ELF-1 (cell line): ENCODE measurements around the gene UFL1.
"Not testable (repeated sequence)": the region's sequence is repeated elsewhere in the genome, so short reads cannot be mapped to it uniquely, and the experiment has no call there.

Source experiments
- DNase-seq: peaks from one replicate; pipeline ENCODE4 v3.0.0-alpha.2; 2016; ENCODE audit warnings: low read depth, low spot score

UFL1 gene

DNA sequence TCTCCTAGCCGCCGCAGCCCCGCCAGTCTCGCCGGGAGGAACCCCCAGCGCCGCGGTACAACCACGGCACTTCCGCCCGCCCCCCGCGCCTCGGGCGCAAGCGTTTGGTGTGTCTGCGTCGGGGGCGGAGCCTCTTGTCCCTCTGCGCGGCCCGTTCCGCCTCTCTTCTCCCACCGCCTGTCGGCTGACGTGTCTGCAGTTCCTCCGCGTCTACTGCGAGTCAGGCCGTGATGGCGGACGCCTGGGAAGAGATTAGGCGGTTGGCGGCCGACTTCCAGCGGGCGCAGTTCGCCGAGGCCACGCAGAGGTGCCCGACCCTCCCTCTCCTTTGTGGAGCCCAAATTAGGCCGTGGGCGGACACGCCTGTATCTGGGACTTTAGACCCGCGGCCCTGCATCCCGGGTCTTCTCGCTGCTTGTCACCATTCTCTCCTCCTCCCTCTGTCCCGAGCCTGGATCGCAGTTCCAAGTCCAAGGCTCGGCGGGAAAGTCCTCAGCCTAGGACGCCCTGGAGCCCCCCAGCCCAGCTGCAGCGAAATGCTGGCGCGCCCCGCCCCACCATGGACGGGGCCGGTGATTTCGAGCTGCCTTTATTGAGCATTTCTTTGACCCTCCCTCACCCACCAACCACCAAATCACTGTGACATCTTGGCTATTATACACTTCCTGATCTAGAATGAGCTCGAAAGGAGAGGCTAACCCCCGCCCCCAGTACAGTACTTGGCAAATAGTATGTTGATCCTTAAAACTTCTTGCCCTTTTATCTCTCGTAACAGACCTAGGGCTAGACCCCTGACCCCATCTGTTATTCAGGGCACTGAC lies at the start of gene UFL1:
TSS of gene UFL1 (plus strand) at position 163 of the 821 bp plus-strand sequence. CDS start at position 231, 68 bp downstream.
- peak; percentile 95 for DNase-seq

DNA sequence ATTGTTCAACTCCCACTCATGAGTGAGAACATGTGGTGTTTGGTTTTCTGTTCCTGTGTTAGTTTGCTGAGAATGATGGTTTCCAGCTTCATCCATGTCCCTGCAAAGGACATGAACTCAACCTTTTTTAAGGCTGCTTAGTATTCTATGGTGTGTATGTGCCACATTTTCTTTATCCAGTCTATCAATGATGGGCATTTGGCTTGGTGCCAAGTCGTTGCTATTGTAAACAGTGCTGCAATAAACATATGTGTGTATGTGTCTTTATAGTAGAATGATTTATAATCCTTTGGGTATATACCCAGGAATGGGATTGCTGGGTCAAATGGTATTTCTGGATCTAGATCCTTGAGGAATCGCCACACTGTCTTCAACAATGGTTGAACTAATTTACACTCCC lies 49.3 kb upstream of the UFL1 start:
- DNase-seq, result not testable (repeated sequence)

DNA sequence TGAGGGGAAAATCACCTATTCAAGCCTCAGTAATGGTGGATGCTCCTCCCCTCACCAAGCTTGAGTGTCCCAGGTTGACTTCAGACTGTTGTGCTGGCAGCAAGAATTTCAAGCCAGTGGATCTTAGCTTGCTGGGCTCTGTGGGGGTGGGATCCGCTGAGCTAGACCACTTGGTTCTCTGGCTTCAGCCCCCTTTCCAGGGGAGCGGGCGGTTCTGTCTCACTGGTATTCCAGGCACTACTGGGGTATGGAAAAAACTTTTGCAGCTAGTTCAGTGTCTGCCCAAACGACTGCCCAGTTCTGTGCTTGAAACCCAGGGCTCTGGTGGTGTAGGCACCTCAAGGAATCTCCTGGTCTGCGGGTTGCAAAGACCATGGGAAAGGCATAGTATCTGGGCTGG lies 42.9 kb upstream of the UFL1 start:
- no peak for DNase-seq

GRCh38 chr6:96491926-96492325 lies 29.7 kb upstream of the UFL1 start:
- DNase-seq, result no peak

- no peak for DNase-seq
Observed at GRCh38 chr6:96499781-96500180, 21.8 kb upstream of the UFL1 start.

GRCh38 chr6:96502915-96503314 lies 18.7 kb upstream of the UFL1 start:
- no peak for DNase-seq

GRCh38 chr6:96505363-96505762 lies 16.2 kb upstream of the UFL1 start:
- no peak for DNase-seq

- no peak for DNase-seq
Observed at GRCh38 chr6:96509281-96509680, 12.3 kb upstream of the UFL1 start.

DNA sequence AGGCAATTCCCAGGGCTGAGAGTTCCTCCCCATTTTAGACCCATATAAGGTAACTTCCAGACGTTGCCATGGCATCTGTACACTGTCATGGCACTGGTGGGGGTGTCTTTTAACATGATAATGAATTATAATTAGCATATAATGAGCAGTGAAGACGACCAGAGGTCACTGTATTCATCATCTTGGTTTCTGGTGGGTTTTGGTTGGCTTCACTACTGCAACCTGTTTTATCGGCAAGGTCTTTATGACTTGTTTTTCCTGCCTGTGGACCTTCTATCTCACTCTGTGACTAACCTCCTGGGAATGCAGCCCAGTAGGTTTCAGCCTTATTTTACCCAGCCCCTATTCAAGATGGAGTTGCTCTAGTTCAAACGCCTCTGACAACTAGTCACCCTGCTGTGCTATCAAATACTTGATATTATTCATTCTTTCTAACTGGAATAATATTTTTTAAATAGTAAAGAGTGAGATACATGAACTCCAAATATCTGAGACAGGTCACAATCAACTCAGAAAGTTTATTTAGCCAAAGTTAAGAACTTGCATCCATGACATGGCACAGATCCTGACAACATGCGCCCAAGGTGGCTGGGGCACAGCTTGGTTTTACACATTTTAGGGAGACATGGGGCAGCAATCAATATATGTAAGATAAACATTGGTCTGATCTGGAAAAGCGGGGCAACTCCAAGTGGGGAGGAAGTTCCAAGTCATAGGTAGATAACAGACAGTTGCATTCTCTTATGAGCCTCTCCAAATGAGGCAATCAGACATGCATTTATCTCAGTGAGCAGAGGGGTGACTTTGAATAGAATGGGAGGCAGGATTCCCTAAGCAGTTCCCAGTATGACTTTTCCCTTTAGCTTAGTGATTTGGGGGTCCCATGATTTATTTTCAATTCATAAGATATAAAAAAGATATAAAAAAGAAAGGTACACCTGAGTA lies 1.2 kb upstream of the UFL1 start:
- DNase-seq, result peak; percentile 90

- DNase-seq, result no peak
Observed at GRCh38 chr6:96521306-96521643, 331 bp upstream of the UFL1 start.

DNA sequence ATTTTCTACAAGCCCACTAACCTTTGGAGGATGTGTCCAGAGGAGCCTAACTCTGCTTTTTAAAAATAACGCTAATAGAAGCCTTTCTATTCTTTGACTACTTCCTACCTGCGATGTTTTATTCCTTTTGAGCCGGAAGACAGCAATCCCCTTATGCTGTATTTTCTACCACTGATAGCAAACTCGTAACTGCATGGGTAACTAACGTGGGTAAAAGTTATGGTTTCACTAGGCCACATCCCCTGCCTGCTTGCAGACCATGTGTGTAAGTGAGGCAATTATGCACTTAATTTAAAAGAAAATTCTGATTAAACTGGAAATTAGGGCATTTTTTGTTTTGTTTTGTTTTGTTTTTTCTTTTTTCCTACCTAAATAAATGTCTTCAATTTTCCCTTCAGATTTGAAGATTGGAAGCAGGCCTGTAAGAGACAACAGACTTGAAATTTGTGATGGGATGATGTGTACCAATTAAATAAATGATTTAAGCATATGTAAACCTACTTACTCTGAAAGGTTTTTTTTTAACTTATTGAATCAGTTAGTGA lies 931 bp downstream of the UFL1 start:
- DNase-seq, result no peak

GRCh38 chr6:96528193-96528592 lies 6.6 kb downstream of the UFL1 start:
- no peak for DNase-seq

GRCh38 chr6:96532399-96532798 lies 10.8 kb downstream of the UFL1 start:
- DNase-seq, result no peak

GRCh38 chr6:96537726-96538125 lies 16.1 kb downstream of the UFL1 start:
- no peak for DNase-seq

GRCh38 chr6:96542702-96543101 lies 21.1 kb downstream of the UFL1 start:
- DNase-seq, result no peak

- DNase-seq, result no peak
Observed at GRCh38 chr6:96545882-96546281, 24.3 kb downstream of the UFL1 start.

GRCh38 chr6:96547654-96548053 lies 26.0 kb downstream of the UFL1 start:
- DNase-seq, result no peak

DNA sequence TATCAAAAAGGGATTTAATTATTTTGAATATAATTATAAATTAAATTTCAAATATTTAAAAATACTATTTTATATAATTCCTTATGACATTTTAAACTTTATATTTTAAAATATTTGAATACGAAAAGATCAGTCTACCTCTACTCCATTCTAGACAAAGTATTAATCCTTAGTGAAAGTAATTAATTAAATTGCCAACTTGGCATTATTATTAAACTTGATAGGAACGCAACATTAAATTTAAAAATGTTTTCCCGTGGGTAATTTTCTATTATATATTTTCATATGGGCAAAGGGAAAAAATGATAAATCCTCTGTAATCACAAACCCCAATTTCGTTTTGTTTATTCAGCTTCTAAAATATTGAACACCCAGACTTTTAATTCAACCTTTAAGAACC lies 33.0 kb downstream of the UFL1 start:
- DNase-seq, result no peak

GRCh38 chr6:96559740-96560139 lies 38.1 kb downstream of the UFL1 start:
- DNase-seq, result not testable (repeated sequence)

- no peak for DNase-seq
Observed at GRCh38 chr6:96562886-96563285, 41.3 kb downstream of the UFL1 start, which contains the start of gene FHL5. Gene FHL5, plus strand, starts transcription at chr6:96563128. Its CDS starts 40,486 bp downstream, at chr6:96603614.

DNA sequence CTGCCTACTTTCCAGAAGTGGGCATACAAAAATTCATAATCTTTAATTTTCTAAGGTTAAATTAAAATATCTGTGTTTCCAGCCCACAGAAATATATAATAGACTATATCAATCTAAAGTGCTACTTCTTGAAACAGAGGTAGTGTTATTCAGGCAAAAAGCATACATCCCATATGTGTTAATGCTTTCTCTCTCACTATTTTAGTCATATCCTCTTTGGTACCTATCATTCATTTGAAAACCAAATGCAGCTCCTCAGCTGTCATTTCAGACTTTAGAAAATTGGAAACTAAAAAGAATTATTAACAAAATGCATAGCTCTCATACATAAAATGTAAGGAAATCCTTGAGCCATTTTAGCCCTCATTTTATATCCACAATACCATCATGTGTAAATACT lies 42.2 kb downstream of the UFL1 start:
- DNase-seq, result no peak

GRCh38 chr6:96570053-96570452 lies 48.4 kb downstream of the UFL1 start:
- DNase-seq, result no peak
